Mucosa of descending colon (tissue), 3 donors: Measurements from ENCODE around the gene TTC7B. TPM values are rescaled to one million over a fixed set of nuclear protein-coding genes. Genes with fewer than 3 reads are reported as not detected.

ENCODE experiments used
- ATAC-seq: fragments of 200-7000 bp; cut with Tn5 transposase; one replicate; pipeline ENCODE4 v1.9.1; 2020; ENCODE audit warnings: mild to moderate bottlenecking, moderate library complexity
- DNase-seq, 3 donors: peaks; one replicate each; pipeline ENCODE4 v3.0.0-alpha.2; 2020
- H3K36me3 ChIP-seq: fragments of 200-600 bp; one replicate; pipeline ENCODE4 v1.8.0; 2021; ENCODE audit warnings: low read depth, mild to moderate bottlenecking
- H3K4me1 ChIP-seq: fragments of 200-600 bp; one replicate; pipeline ENCODE4 v1.8.0; 2021; ENCODE audit warnings: low read depth, mild to moderate bottlenecking
- H3K4me3 ChIP-seq: fragments of 200-600 bp; one replicate; pipeline ENCODE4 v1.8.0; 2021; ENCODE audit warnings: mild to moderate bottlenecking
- H3K9me3 ChIP-seq: fragments of 200-600 bp; one replicate; pipeline ENCODE4 v1.8.0; 2021; ENCODE audit warnings: mild to moderate bottlenecking
- CTCF ChIP-seq: fragments of 200-600 bp; IDR thresholded peaks from one replicate; pipeline ENCODE4 v1.8.0; 2022; ENCODE audit warnings: antibody characterized with exemption, mild to moderate bottlenecking
- intact Hi-C, 2 donors: fragments of 100-400 bp; cut with DNase I in 1 of 2; cut with micrococcal nuclease in 1 of 2; formaldehyde crosslinking; loops; one replicate each; pipeline versions ENCODE4 v1.11.0 to v1.11.1; 2022; cut with DNase I, micrococcal nuclease
- total RNA-seq, 3 donors: library from RNA; stranded (reverse); fragmentation: NEBNext Ultra II Directional in 2 of 3; extraction: Animal tissue kit (Norgen Biotek cat#: 25700) in 2 of 3; gene quantifications; one replicate each; pipeline versions ENCODE4 v1.2.1 to v1.2.4, GENCODE V29; 2021 to 2023
- donor health status: DM: no; HTN: no; CAD: no; lungs with moderate emphysema.
- donor health status: DM: no; HTN: no; CAD: no.
- donor health status: DM: no; HTN: yes; CAD: no.

TTC7B gene
- total RNA-seq, 3 donors from 2014 or later = 6.0 to 72.8 (median 10.0) TPM

- no peaks in the 10 kb centered on the region for H3K36me3 ChIP-seq
- TF ChIP-seq CTCF = no peak
- no peaks in the 10 kb centered on the region for H3K4me1 ChIP-seq
- intact Hi-C loops = no loop called here
- H3K4me3 ChIP-seq = no peak overlapping the region
- DNase-seq (no peak), ATAC-seq (no peak)
- no peaks in the 10 kb centered on the region for H3K9me3 ChIP-seq
Measured at GRCh38 chr14:90721619-90722305, 94.5 kb downstream of the TTC7B start.

DNA sequence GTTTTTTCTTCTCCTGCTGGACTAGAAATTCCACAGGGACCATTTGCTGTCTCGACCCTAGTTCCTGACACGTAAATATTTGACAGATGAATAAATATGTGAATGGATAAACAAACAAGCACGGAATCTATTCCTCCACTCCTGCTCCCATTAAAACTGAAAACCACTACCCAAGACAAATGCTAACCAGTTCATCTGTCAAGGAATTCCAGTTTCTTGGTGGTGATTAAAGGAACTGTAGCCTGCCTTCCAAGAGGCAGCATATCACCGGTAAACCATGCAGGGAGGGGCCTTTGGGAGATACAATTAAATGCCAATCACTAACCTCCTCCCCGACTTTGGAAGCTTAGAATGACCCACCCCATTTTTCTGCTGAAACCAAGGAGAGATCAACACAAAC, 95.4 kb downstream of the TTC7B start:
- H3K9me3 ChIP-seq = no peaks in the 10 kb centered on the region
- intact Hi-C loops = no loop called here
- DNase-seq (no peak), ATAC-seq (no peak)
- no peaks in the 10 kb centered on the region for H3K4me1 ChIP-seq
- no peak for TF ChIP-seq CTCF
- no peak overlapping the region for H3K4me3 ChIP-seq
- H3K36me3 ChIP-seq = no peaks in the 10 kb centered on the region

DNA sequence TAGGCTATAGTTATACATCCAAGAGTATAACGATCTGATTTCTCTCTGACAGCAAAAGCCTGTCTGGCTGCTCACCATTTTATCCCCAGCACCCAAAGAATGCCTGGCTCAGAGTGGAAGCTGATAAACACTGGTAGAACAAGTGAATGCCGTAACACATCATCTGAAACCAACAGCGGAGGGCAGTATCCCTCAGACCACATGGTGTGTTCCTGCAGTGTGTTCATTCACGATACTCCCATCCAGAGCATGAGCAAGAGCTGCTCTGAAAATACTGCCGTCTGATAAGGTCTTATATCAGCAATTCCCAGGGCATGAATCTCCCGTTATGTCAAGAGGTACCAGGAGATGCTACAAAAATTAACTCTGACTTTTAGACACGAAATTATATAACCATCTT, 95.9 kb downstream of the TTC7B start:
- no peaks in the 10 kb centered on the region for H3K9me3 ChIP-seq
- no peak for TF ChIP-seq CTCF
- DNase-seq (no peak), ATAC-seq (no peak)
- intact Hi-C loops = no loop called here
- H3K36me3 ChIP-seq = no peaks in the 10 kb centered on the region
- no peaks in the 10 kb centered on the region for H3K4me1 ChIP-seq
- no peak overlapping the region for H3K4me3 ChIP-seq

GRCh38 chr14:90717916-90718315, 98.3 kb downstream of the TTC7B start:
- Histone ChIP-seq H3K9me3 (no peaks in the 10 kb centered on the region), H3K4me3 (no peak overlapping the region), H3K4me1 (no peaks in the 10 kb centered on the region), H3K36me3 (no peaks in the 10 kb centered on the region)
- DNase-seq (no peak), ATAC-seq (no peak)
- intact Hi-C loops = no loop called here
- TF ChIP-seq CTCF = no peak

DNA sequence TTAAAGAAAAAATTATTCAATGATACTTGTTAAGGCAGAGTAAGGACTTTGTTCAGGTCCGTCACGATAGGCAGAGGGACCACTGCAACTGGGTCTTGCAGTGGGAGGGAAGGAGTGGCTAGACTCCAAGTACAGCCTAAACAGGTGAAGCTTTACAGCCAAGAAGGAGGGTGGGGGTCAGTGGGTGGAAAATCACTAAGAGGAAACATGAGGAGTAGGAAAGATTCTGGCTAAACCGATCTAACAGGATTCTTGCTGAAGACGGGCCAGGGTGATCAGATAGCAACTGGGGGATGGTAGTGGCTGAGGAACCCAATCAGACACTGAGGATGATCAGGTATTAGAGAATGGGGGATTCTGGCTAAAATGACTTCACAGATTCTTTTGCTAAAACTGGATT, 100.2 kb downstream of the TTC7B start:
- no peaks in the 10 kb centered on the region for H3K9me3 ChIP-seq
- H3K36me3 ChIP-seq = no peaks in the 10 kb centered on the region
- intact Hi-C loops = no loop called here
- no peak for TF ChIP-seq CTCF
- DNase-seq (no peak), ATAC-seq (no peak)
- H3K4me3 ChIP-seq = no peak overlapping the region
- H3K4me1 ChIP-seq = no peaks in the 10 kb centered on the region

DNA sequence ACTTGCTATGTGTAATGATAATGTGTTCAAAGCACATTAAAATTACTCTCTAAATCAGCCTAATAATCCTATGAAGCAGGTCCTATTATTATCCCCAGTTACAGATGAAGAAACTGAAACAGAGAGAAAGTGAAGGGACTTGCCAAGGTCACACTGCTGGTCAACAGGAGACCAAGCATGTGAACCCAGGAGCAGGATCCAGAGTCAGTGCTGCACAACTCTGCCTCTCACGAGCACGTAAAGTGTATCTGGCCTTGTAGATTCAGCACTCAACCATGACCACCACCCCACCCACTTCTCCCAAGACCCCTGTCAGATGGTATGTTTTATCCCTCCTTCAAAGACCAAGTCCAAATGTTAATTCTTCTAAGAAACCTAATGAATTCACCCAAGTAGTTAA, 100.7 kb downstream of the TTC7B start:
- no peak for DNase-seq
- Histone ChIP-seq H3K9me3 (no peaks in the 10 kb centered on the region), H3K4me1 (no peaks in the 10 kb centered on the region), H3K36me3 (no peaks in the 10 kb centered on the region), H3K4me3 (no peak overlapping the region)
- TF ChIP-seq CTCF = no peak
- intact Hi-C loops = no loop called here
- no peak for ATAC-seq
